Astrocyte of the spinal cord (primary cell): ENCODE results near the gene AXL.
A peak's percentile ranks its signal among the peaks of the same experiment; 100 is the strongest.

Source experiments
- DNase-seq: peaks from one replicate; pipeline ENCODE4 v3.0.0; 2011; ENCODE audit warnings: low read depth, low spot score
- H3K4me3 ChIP-seq: 2 replicates; pipeline ENCODE4 v1.5.1; 2011; ENCODE audit warnings: low read depth, mild to moderate bottlenecking, low read length, moderate library complexity
- CTCF ChIP-seq: IDR thresholded peaks from 2 replicates; pipeline ENCODE4 v1.5.1; 2012; ENCODE audit warnings: low read depth, mild to moderate bottlenecking, low read length, inconsistent platforms
- in situ Hi-C: cut with HindIII; loops from 2 replicates; pipeline ENCODE4 v1.10.0; 2017; ENCODE audit warnings: low sequenced_read_pairs

The AXL gene

GRCh38 chr19:41304706-41305483 lies 85.9 kb downstream of the AXL start:
- no peak overlapping the region for H3K4me3 ChIP-seq
- DNase-seq: no peak

GRCh38 chr19:41305927-41306793 lies 87.1 kb downstream of the AXL start:
- in situ Hi-C loops: no loop called here
- no peak overlapping the region for H3K4me3 ChIP-seq
- DNase-seq: no peak
- TF ChIP-seq CTCF: no peak

More at GRCh38 chr19:41304706-41305483, 85.9 kb downstream of the AXL start:
- TF ChIP-seq CTCF: no peak
- in situ Hi-C loops: no loop called here

GRCh38 chr19:41307090-41307875 lies 88.3 kb downstream of the AXL start:
- no peak for DNase-seq
- no peak overlapping the region for H3K4me3 ChIP-seq
- in situ Hi-C loops: no loop called here
- no peak for TF ChIP-seq CTCF

GRCh38 chr19:41307954-41308449 lies 89.0 kb downstream of the AXL start:
- no peak overlapping the region for H3K4me3 ChIP-seq
- no peak for TF ChIP-seq CTCF
- no peak for DNase-seq
- in situ Hi-C loops: no loop called here

GRCh38 chr19:41308450-41309179 lies 89.6 kb downstream of the AXL start:
- H3K4me3 ChIP-seq: no peak overlapping the region
- TF ChIP-seq CTCF: peak; percentile 97
- in situ Hi-C loops: no loop called here
- peak; percentile 90 for DNase-seq
